HFF-Myc (cell line): ENCODE data around the gene ATP9A.

Source experiments
- DNase-seq: peaks from one replicate; pipeline ENCODE4 v3.0.0-alpha.2; 2011; ENCODE audit warnings: low read depth; ENCODE audit errors: extremely low read depth
- H3K4me3 ChIP-seq: replicated peaks from 2 replicates; pipeline ENCODE4 v1.5.1; 2011; ENCODE audit warnings: low read depth, mild to moderate bottlenecking, control low read depth, low read length
- TF ChIP-seq, protein P1 (sequence below): IDR thresholded peaks from 2 replicates; pipeline ENCODE4 v1.5.1; 2012; ENCODE audit warnings: mild to moderate bottlenecking, low read depth, low read length, control low read depth; ENCODE audit errors: missing control alignments

The ATP9A gene

GRCh38 chr20:51584737-51585136 is 183.5 kb downstream of the ATP9A start:
- no peak overlapping the region for H3K4me3 ChIP-seq
- TF ChIP-seq, protein P1, sequence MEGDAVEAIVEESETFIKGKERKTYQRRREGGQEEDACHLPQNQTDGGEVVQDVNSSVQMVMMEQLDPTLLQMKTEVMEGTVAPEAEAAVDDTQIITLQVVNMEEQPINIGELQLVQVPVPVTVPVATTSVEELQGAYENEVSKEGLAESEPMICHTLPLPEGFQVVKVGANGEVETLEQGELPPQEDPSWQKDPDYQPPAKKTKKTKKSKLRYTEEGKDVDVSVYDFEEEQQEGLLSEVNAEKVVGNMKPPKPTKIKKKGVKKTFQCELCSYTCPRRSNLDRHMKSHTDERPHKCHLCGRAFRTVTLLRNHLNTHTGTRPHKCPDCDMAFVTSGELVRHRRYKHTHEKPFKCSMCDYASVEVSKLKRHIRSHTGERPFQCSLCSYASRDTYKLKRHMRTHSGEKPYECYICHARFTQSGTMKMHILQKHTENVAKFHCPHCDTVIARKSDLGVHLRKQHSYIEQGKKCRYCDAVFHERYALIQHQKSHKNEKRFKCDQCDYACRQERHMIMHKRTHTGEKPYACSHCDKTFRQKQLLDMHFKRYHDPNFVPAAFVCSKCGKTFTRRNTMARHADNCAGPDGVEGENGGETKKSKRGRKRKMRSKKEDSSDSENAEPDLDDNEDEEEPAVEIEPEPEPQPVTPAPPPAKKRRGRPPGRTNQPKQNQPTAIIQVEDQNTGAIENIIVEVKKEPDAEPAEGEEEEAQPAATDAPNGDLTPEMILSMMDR = no peak
- DNase-seq = no peak

GRCh38 chr20:51584116-51584515 is 184.1 kb downstream of the ATP9A start:
- no peak overlapping the region for H3K4me3 ChIP-seq
- DNase-seq = no peak
- TF ChIP-seq, protein P1 = no peak

- TF ChIP-seq, protein P1 = no peak
- H3K4me3 ChIP-seq = no peak overlapping the region
- no peak for DNase-seq
Observed at GRCh38 chr20:51583499-51583898, 184.7 kb downstream of the ATP9A start.

DNA sequence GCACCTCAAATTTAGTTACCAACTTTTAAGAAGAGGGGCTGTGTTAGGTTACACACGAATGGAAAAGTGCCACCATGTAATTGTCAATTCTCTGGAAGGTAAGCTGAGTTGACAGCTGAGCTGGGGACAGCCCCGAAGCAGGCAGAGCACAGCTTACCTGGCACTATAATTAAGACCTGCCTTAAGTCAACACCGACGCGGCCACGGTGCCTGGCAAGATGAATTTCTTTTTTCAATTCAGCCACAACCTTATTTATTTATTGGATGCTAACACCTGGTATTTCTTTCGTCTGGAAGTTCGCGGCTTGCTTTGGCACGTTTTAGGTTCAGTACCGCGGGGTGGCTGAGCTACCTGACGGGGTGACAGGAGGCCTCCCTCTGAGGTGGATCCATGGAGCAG is 185.1 kb downstream of the ATP9A start:
- TF ChIP-seq, protein P1 = no peak
- no peak overlapping the region for H3K4me3 ChIP-seq
- DNase-seq = no peak

DNA sequence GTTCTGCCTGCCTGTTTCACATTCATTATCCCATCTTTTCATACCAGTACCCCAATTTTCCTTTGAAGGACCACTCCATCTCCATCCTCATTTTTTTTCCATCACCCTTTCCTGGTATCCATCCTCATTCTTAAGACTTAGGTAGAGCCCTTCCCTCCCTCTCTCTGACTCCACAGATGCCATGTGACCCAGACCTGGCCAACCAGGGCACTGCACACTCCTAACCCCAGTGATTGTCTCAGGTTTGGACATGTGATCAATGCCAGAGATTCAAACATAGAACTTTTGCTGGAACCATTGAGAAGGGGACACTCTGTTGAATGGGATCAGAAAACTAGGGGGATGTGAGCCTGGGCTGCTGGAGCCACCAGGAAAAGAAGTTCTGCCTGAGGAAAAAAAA is 186.6 kb downstream of the ATP9A start:
- TF ChIP-seq, protein P1 = no peak
- H3K4me3 ChIP-seq = no peak overlapping the region
- no peak for DNase-seq

GRCh38 chr20:51579137-51579536 is 189.1 kb downstream of the ATP9A start:
- no peak overlapping the region for H3K4me3 ChIP-seq
- no peak for DNase-seq
- TF ChIP-seq, protein P1 = no peak

DNA sequence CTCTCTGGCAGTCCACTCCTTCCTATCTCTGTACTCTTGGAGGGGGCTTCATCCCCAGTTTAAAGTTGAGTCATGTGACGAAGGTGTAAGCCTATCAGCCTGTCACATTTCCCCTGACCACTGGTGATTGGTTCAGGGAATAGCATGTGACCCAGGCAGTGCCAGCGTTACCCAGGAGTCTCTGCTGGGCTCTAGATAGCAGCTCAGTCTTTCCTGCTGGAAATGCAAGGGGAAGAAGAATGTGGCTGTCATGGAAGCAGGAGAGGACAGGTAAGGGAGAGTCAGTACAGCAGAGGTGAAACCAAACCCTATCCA is 190.1 kb downstream of the ATP9A start:
- TF ChIP-seq, protein P1 = no peak
- no peak for DNase-seq
- no peak overlapping the region for H3K4me3 ChIP-seq
